ENCODE data around the gene TMEM222.

The TMEM222 gene

GRCh38 chr1:27342778-27343638 lies 21.0 kb downstream of the TMEM222 start:
- DNase-seq = peak; percentile 70

GRCh38 chr1:27343639-27344025 lies 21.7 kb downstream of the TMEM222 start:
- DNase-seq = no peak

- DNase-seq = no peak
These were observed 23.3 kb downstream of the TMEM222 start for GRCh38 chr1:27345272-27345671.

GRCh38 chr1:27346357-27346756 lies 24.4 kb downstream of the TMEM222 start:
- DNase-seq = no peak

GRCh38 chr1:27346991-27347624 lies 25.1 kb downstream of the TMEM222 start:
- DNase-seq = no peak

- peak; percentile 36 for DNase-seq
These were observed 27.2 kb downstream of the TMEM222 start for GRCh38 chr1:27348861-27349783.

GRCh38 chr1:27349784-27350662 lies 28.1 kb downstream of the TMEM222 start:
- DNase-seq = no peak

GRCh38 chr1:27350663-27351540 lies 28.9 kb downstream of the TMEM222 start:
- no peak for DNase-seq

GRCh38 chr1:27351541-27352107 lies 29.7 kb downstream of the TMEM222 start:
- no peak for DNase-seq

- no peak for DNase-seq
These were observed 31.2 kb downstream of the TMEM222 start for GRCh38 chr1:27353166-27353565.

GRCh38 chr1:27353629-27354028 lies 31.7 kb downstream of the TMEM222 start:
- DNase-seq = no peak

- no peak for DNase-seq
These were observed 33.7 kb downstream of the TMEM222 start for GRCh38 chr1:27355683-27356082.

GRCh38 chr1:27356277-27356618 lies 34.3 kb downstream of the TMEM222 start:
- no peak for DNase-seq

GRCh38 chr1:27356619-27357280 lies 34.8 kb downstream of the TMEM222 start:
- DNase-seq = peak; percentile 33

- peak; percentile 81 for DNase-seq
These were observed 35.5 kb downstream of the TMEM222 start for GRCh38 chr1:27357281-27358037.

GRCh38 chr1:27358038-27358927 lies 36.3 kb downstream of the TMEM222 start:
- DNase-seq = no peak

- DNase-seq = no peak
These were observed 37.0 kb downstream of the TMEM222 start for GRCh38 chr1:27358928-27359313.

GRCh38 chr1:27359822-27360158 lies 37.8 kb downstream of the TMEM222 start:
- DNase-seq = no peak
